Epidermal melanocyte (primary cell): ENCODE results near the gene BOD1L1.

Experiments
- DNase-seq: peaks from one replicate; pipeline ENCODE4 v3.0.0; 2011; ENCODE audit warnings: low spot score; ENCODE audit not compliant: insufficient read length

Gene BOD1L1

DNA sequence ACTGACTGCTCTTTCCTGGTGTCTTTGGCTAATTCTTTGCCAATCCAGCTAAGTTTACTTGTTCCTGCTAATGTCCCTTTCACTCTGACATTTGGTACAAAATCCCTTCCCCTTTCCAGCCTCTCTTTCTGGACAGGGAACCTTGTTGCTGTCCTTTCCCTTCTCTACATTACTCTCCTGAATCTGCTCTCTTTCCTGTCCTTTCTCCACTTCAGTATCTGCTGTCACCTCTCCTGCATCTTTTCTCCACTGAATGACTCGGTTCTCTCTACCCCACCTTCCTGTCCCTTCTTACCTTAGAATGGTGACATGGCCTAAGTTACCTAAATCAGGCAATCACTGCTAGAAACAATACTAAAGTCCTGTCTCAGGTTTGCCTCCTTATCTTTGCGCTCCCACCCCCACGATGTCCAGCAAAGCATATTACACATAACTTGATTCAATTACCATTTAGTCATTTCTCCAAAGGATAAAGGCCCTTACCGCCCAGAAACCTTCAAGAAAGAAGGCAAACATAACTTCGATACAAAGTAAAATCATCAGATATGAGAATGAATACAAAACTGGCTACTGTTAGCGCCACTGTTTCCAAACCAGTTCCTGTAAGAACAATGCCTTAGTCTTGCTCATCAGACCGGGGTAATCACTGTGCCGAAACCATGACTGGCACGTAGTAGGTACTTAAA lies 890 bp downstream of the BOD1L1 start:
- DNase-seq, result no peak

DNA sequence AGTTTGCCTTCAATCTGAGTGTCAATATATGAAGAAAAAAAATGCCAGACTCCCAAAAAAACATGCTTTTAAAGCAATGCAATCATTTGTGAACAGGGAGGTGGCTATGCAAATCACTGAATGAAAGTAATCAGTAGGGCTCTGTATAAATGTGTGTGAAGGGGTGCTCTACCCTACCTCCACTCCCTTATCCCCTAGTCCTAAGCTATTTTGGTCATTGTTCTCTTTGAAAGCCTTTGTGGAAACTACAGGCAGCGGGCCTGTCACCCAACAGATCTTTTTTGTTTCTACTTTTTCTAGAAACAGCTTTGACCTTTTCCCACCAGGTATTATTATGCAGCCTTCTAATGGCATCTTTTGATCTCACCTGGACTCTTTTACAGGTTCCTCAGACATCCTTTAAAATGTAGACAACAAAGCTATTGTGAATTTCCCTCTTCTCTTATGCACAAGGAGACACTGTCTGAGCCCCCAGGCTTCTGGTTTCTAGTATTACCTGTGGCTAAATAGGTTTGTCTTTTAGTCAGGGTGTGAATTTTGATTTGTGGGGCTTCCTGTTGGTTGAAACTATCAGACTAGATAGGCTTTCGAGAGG lies 9.2 kb downstream of the BOD1L1 start:
- no peak for DNase-seq

DNA sequence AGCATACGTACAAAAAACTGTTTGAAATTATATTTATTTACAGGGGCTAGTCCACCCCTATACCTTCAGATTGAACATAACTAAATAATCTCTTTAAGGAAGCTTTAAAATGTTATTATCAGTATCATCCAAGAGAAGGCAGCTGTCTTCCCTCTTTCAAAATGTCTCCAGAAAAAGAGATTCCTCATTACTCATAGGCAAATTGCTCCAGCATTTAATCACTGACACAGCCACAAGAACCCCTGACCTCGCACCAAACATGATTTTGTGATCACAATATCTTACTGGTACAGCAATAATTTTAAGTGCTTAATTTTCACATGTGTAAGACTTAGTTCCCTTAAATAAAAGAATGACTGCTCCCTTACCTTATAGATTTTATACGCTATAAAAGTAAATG lies 9.7 kb downstream of the BOD1L1 start:
- no peak for DNase-seq

DNA sequence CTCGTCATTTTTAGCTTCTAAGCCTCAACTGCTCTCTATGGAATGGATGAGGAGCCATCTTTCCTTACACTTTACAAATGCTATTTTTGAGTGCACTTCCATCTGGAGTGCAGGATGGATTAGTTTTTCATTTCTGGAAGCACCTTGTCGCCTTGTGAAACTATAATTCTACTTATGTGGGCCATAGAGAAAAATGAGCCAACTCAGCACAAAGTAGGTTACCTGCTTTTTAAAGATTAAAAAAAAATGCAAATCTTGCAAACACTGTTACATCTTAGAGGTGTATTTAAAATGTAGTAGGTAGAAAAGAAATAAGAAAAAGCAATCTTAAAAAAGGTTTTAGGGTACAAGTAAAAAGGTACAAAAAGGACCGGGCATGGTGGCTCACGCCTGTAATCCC lies 10.9 kb downstream of the BOD1L1 start:
- no peak for DNase-seq

DNA sequence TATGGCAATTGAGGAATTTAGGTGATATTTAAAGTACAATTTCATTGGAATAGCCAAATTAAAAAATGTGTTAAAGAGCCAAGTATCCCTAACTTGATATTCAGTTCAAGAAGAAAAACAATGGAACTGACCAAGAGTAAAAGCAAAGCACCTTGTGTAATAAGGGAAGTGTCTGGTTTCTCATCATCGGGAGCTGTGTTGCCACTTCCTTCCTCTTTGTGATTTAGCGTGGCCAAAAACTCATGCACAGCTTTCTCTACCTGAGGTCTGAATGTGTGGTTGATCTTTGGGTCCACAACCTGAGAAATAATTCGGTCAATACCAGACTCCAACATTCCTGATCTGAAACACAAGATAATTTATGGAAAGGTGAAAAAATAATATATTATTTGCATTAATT lies 12.4 kb downstream of the BOD1L1 start:
- DNase-seq, result no peak

DNA sequence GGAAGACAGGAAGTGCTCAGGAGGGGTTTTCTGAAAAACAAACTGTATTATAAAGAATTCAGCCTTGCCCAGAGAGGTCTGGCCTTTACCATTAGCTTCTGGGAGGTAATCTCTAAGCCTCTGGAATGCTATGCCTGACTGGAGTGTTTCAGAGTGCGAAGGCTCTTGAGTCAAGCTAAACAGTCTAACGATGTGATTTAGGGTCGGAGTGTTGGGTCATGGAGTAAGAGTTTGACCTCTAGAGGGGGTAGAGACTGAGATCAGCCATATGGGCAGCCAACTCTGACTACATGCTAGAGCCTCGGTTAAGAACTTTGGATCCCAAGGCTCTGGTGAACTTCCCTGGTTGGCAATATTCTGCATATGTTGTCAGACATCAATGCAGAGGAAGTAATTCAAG lies 15.0 kb downstream of the BOD1L1 start:
- DNase-seq, result no peak

DNA sequence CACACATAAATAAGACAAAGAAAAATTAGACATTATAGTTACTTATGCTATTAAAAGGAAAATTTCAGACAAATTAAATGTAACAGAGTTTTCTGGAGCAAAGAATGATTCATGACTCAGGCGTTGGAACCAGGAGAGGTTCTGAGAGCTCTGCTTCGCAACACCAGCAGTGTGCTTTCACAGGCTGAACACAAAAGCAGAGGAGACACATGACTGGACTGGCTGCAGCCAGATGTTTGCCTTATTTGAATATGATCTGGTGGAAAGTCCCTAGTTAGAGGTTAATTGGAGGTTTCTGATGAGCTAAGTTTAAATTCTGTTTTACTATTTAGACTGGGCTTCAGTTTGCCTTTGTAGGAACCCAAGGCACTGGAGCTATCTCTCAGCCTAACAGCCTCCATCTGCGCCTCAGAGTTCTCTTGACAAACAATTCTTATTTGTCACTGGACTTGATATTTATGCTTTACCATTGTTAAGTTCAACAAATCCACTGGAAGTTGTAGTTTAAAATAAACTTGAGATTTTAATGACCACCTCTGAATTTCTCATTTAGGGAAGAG lies 16.2 kb downstream of the BOD1L1 start:
- DNase-seq, result no peak

DNA sequence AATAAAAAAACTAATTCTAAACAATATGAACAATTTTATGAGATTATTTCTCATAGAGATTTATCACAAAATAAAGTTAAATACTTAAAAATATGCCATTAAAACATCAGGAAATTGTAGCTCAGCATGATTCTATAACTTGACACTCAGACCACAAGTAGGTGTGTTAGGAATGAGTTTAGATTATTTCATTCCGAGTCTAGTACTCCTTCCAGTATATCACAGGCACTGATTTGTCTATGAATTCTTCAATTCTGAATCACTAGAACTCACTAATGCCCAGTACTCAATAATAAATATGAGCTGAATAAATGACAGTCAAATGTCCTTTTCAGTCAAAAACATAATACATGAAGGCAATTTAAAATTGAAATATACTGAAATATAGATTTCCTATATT lies 22.2 kb downstream of the BOD1L1 start:
- DNase-seq, result no peak

DNA sequence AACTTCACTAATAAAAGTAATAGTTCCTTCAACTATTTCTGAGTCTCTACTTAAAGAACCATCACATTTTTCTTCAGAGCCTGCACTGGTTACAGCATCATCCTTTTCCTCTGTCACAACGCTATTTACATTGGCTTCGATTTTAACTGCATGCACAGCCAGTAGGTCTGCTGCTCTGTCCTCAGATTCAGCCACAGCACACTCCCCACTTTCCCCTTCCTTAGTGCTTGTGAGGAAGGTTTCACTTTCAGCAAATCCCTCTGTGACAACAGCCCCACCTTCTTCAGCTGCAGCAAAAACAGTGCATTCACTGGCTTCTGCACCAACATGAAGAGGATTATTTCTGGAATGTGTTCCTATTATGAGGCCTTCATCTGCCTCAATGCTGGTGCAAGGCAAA lies 25.7 kb downstream of the BOD1L1 start:
- no peak for DNase-seq

DNA sequence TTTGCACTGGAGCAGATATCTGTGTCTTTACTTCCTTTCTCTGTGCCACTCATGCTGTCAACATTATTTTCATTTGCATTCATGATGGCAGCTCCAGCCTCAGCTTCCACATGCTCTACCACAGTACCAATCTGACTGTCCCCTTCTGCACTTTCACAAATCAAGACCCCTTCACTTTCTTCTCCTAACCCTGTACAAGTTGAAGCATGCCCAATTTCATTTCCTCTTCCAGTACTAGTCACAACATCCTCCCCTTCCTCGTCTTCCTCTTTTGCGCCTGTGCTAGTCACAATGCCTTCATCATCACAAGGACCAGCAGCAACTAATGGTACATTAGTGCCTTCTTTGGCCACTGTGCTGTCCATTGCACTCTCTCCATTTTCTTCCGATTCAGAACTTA lies 26.5 kb downstream of the BOD1L1 start:
- DNase-seq, result no peak

DNA sequence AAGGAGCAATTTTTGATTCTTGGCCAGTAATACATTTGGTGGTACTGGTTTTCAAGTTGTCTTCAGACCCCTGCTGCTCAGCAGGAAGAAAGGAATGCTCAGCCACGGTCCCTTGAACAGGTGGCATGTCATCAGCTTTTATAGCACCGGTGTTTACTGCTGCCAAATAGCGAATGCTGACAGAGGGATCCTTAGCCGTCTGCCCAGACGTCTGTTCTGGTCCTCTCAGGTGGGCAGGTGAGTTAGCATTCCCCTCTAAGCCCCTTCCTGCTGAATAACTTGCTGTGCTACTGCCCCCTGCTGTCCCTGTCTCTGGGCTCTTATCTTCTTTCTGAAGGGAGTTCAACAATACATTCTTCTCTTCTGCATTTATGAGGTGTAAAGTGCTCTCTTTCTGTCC lies 28.4 kb downstream of the BOD1L1 start:
- DNase-seq, result no peak

DNA sequence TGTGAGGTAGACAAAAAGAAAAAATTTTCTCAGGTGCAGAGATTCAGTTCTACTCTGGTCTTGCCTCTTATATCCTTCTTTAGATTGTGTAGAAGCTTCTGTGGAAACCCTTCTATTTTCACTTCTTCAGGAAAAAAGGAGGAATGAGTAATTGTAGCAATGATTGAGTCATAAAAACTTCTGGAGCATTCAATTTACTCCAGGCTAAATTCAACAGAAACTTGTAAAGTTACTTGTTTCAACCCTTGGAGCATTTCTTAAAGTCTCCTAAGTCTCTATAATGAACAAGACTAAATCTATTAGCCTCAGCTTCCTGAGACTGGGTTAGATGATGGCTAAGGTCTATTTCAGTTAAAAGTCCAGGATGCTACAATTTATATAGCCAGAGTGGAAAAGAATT lies 29.9 kb downstream of the BOD1L1 start:
- DNase-seq, result no peak

DNA sequence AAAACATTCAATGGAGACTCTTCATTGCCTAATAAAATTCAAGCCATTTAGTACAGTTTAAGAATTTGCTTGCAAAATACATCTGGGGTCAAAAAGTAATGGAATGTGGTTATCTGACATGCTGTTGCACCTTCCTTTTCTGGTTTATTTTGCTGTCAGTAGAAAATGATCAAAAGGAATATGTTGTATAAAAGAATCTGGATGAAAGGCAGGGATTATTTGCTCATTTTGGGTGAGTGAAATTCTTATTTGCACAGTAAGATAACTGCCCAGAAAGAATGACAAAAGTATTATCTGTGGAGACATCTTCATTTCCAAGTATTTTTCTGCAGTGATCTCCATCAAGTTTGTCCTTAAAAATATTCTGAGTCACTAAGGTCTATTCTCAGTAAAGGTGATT lies 30.4 kb downstream of the BOD1L1 start:
- DNase-seq, result no peak

DNA sequence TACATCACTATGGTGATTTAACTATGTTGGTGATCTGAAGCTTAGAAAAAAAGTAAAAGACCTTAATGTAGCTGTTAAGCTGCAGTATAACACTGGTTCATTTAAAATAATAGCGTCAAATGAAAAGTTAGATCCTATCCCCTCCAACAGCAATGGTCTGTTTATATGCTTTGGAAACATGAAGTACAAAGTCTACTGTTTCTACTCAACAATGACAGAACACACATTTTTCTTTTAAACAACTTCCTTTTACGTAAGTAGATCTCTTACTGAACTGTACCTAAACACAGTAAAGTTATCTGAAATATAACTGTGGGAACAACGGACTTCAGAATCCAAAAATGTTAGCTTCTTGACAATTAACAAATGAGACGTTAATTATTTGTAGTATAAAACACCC lies 35.3 kb downstream of the BOD1L1 start:
- DNase-seq, result no peak

DNA sequence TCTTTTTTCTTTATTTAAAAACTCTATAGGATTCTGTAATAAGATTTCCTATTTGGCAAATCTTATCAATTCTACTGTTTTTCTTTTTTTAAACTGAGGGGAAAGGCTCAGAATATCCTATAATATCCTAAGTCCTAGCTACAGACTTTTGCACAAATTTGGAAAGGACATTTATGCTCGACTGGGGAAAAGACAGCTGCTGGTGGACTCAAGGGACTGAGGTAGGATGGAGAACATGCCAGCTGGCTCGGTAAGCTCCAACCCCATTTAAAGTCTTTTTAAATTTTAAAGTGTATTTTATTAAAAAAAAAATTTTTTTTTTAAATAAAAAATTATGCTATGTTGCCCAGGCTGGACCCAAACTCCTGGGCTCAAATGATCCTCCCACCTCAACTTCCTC lies 36.8 kb downstream of the BOD1L1 start:
- no peak for DNase-seq

DNA sequence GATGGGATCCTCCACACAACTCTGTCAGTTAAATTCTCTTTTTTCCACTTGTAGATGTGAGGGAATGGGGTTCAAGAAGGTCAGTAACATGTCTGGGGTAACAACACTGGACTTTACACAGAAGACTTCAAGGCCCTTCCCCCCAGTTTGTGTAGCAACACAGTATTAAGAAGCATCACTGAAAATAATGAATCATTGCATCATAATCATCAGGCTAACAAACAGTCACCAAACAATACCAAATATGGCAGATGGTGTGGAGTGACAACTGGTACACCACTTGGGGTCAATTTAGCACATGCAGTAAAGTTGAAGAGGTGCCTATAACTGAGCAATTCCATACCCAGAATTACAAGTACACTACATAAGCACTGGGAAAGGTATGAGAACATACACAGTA lies 38.6 kb downstream of the BOD1L1 start:
- DNase-seq, result no peak

DNA sequence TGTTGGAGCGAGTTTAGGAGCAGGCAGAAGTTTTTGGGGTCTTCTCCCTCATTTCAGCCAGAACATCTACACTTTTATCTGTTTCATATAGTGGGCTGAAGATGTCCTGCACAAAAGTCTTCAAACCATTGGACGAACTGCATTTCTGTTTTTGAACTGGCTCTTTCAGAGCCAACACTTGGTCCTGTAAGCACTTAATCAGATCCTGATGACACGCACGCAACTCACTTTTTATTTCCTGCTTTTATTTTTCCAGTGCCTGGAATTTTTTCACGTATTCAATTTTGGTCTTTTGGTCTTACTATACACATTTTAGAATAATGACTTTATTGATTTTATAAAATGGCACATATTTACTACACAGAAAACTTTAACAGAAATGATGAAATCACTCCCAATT lies 43.0 kb downstream of the BOD1L1 start:
- no peak for DNase-seq

DNA sequence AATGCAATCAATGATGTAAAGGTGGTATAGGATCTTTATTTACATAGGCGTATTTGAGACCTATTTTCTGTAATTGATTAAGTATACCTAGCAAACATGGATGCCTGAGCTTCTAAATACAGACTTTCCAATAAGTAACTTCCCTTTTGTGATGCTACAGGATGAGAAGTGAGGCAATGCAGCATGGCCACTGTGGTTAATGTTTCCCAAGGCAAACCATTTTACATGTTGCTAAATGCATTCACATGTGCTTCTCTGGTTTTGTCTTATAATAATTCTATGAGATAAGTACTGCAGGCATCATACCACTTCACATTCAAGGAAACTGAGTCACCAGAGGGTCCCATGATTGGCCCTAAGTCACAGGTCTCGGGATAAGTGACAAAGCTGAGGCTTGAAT lies 47.5 kb downstream of the BOD1L1 start:
- DNase-seq, result no peak

DNA sequence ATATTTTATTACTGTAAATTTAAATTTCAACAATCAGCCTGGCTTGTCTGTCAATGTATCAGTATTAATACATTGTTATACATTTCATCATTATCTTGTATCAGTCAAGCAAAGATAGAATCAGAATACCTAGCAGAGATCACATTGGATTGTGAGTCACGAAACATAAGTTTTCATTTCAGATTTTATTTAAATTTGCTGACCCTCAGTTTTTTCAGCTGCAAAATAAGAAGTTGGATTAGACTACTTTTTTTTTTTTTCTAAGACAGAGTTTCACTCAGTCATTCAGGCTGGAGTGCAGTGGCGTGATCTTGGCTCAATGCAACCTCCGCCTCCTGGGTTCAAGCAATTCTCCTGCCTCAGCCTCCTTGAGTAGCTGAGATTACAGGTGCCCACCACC lies 49.9 kb downstream of the BOD1L1 start:
- DNase-seq, result no peak

DNA sequence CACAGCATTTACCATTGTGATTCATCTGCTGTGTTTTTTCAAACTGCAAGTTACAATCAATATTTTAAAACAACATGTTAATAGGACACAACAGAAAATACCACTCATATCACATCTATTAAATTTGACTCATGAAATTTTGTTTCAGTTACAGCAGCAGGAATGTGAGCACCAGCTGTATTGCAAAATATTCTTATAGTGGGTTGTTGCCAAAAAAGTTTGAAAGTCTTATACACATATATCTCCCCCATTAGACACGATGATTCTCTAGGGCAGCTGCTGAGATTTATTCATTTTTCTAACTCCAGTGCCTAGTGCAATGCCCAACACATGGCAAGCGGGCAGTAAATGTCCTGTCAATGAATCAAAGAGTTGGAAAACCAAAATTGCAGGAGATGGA lies 56.6 kb downstream of the BOD1L1 start:
- DNase-seq, result no peak

DNA sequence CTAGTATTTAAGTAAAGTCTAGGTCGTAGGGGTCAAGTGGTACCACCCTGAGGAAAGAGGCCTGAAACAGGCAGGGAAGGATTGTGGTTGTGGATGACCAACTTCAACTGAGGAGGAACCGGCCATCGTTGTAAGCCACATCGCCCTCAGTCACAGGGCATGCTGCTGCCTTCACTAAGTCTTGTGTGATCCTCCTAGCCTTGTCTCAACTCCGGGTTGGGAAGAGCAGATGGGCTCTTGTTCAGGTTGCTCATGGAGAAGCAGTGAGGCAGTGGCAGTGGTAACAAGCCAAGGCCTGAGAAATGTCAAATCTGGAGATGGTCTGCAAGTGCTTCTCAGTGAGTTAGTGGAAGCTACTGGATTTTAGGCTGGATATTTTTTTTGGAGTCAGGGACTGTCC lies 60.4 kb downstream of the BOD1L1 start:
- no peak for DNase-seq

DNA sequence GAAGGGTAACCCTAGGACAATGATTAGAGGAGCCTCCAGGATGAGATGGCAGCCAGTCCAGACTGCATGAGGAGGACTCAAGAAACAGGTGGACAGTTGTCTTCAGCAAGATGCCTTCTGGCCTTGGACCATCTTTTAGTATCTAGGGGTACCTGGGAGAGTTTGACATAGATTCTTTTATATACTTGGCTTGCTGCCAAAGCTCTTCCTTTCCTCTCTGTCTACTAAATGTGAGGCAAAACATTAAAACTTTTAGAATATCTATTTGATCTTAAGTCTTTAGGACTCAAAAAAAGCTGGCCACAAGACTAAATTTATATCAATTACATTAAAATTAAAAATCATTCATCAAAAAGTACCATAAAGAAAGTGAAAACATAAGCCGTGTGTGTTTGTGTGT lies 64.6 kb downstream of the BOD1L1 start:
- DNase-seq, result no peak

DNA sequence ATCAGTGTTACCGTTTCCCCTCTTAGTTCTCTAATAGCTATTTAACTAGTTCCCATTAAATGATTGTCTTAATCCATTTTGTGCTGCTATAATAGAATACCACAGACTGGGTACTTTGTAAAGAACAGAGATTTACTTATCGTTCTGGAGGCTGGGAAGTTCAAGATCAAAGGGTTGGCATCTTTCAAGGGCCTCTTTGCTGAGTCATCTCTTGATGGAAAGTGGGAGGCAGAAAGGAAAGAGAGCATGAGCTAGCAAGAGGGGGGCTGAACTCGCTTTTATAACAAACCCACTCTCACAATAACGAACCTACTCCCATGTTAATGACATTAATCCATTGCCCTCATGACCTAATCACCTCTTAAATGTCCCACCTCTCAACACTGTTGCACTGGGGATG lies 65.9 kb downstream of the BOD1L1 start:
- DNase-seq, result no peak
